Keratinocyte (primary cell): ENCODE measurements around the gene OXSR1.

Experiments
- EZH2 ChIP-seq: IDR thresholded peaks from one replicate; pipeline ENCODE4 v1.6.1; 2012; ENCODE audit warnings: inconsistent platforms, mild to moderate bottlenecking, low read length, moderate library complexity
- TF ChIP-seq, protein P1 (sequence below), 3 experiments: IDR thresholded peaks in 1 of 3; conservative IDR thresholded peaks in 1 of 3; optimal IDR thresholded peaks in 1 of 3; 2 replicates in 2 of 3; 3 replicates in 1 of 3; pipeline versions ENCODE3 to v1.5.1; 2011; ENCODE audit warnings: low read length in 3 of 3, mild to moderate bottlenecking in 3 of 3, moderate library complexity in 2 of 3, control low read depth in 1 of 3, inconsistent platforms in 1 of 3; ENCODE audit not compliant: insufficient read depth in 2 of 3; ENCODE audit errors: extremely low read depth in 1 of 3

DNA sequence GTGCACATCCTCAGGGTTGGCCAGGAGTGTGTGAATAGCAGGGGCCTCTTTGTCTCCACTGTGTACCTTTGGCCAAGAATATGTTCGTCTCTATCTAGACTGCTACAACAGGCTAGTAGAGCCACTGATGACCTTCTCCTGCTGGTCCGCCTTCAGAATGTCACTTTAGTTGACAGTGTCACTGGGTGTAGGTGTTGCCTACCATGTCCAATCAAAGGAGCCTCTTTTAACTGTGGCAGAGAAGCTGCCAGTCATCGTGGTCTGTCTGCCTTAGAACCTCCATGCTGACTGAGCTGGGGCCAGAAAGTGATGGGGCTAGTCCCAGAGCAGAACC is 40.1 kb downstream of the OXSR1 start:
- TF ChIP-seq, protein P1, sequence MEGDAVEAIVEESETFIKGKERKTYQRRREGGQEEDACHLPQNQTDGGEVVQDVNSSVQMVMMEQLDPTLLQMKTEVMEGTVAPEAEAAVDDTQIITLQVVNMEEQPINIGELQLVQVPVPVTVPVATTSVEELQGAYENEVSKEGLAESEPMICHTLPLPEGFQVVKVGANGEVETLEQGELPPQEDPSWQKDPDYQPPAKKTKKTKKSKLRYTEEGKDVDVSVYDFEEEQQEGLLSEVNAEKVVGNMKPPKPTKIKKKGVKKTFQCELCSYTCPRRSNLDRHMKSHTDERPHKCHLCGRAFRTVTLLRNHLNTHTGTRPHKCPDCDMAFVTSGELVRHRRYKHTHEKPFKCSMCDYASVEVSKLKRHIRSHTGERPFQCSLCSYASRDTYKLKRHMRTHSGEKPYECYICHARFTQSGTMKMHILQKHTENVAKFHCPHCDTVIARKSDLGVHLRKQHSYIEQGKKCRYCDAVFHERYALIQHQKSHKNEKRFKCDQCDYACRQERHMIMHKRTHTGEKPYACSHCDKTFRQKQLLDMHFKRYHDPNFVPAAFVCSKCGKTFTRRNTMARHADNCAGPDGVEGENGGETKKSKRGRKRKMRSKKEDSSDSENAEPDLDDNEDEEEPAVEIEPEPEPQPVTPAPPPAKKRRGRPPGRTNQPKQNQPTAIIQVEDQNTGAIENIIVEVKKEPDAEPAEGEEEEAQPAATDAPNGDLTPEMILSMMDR (optimal IDR thresholded peaks at IDR 0.05 in 1 of 3, IDR thresholded peaks at IDR 0.05 in 1 of 3, conservative IDR thresholded peaks at IDR 0.05 in 1 of 3; ENCODE audit: extremely low read depth in 1 of 3, insufficient read depth in 2 of 3, low read length in 3 of 3): no peak
- TF ChIP-seq EZH2: no peak
